Measurements from ENCODE around the gene ABTB2.

The ABTB2 gene

DNA sequence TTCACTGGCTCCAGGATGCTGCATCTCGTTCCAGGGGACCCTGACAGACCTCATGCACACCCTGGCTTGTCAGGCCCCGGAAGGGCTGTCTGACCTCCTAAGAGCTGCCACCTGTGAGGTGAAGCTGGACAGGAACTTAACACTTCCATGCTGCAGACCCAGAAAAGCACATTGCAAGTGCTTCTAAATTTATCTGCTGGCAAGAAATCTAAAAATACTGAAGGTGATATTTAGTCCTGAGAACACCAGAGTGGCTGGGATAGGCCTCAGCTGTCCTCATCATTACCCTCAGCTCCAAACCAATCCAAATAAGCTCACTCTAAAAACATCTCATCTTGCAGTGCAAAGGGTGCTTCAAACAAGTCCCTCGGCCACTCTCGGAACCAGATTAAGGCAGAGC lies 46.7 kb downstream of the ABTB2 start:
- no peak for DNase-seq

- DNase-seq = no peak
Measured at GRCh38 chr11:34309965-34310364, 47.8 kb downstream of the ABTB2 start.

DNA sequence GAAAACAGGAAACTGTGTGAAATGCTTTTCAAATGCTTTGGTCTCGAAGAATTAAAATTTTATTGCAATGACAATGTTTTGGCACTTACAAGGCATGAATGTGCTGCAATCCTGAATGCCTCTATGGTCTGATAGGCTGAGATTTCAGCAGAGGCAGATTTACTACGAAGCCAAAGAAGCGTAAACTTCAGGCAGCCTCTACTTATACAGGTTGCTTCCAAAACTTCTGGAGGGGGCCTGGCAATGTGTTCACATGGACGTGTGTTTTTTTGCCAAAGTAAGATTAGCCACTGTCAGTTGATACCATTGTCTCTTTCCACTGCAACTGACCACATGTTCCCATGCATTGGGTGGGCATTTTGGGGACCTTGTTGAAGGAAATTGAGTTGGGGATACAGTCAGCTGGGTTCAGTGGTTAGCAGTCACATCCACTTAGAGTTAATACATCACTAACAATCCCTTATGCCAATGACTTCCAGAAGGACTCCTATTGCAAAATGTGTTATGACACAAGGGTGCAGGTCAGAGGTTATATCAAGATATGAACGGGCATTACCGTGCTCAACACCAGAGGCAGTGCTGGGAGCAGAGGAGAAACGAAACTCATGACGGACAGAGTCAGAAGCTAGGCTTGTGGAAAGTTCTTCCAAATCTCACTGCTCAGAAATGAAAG lies 48.8 kb downstream of the ABTB2 start:
- DNase-seq = no peak

- DNase-seq = no peak
Measured at GRCh38 chr11:34308049-34308912, 49.5 kb downstream of the ABTB2 start.

GRCh38 chr11:34305780-34306179 lies 52.0 kb downstream of the ABTB2 start:
- no peak for DNase-seq

- DNase-seq = no peak
Measured at GRCh38 chr11:34305193-34305592, 52.6 kb downstream of the ABTB2 start.

DNA sequence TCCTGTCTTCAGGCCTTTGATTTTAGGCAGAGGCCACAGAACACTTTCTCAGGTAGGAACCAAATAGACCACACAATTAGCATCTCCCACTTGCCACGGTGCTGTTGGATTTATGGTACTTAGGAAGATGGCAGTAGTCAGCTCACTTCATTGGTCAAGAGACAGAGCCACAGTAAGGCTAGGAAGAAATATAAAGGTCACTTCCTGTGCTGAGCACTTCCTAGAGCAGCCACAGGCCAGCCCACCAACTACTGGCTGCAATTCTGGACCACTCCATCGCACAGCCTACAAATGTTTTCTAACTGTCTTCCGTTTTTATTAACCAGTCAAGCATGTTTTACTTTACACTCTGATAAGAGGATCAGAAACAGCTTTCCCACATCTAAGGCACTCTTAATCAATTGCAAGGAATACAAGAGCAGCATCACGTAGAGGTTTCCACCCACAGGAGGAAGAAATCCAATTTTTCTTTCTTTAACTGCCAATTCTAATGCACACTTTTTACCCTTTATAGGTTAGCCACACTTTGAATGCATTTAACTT lies 54.7 kb downstream of the ABTB2 start:
- DNase-seq = no peak

- DNase-seq = no peak
Measured at GRCh38 chr11:34302046-34302921, 55.5 kb downstream of the ABTB2 start.

- no peak for DNase-seq
Measured at GRCh38 chr11:34300926-34301295, 56.9 kb downstream of the ABTB2 start.

DNA sequence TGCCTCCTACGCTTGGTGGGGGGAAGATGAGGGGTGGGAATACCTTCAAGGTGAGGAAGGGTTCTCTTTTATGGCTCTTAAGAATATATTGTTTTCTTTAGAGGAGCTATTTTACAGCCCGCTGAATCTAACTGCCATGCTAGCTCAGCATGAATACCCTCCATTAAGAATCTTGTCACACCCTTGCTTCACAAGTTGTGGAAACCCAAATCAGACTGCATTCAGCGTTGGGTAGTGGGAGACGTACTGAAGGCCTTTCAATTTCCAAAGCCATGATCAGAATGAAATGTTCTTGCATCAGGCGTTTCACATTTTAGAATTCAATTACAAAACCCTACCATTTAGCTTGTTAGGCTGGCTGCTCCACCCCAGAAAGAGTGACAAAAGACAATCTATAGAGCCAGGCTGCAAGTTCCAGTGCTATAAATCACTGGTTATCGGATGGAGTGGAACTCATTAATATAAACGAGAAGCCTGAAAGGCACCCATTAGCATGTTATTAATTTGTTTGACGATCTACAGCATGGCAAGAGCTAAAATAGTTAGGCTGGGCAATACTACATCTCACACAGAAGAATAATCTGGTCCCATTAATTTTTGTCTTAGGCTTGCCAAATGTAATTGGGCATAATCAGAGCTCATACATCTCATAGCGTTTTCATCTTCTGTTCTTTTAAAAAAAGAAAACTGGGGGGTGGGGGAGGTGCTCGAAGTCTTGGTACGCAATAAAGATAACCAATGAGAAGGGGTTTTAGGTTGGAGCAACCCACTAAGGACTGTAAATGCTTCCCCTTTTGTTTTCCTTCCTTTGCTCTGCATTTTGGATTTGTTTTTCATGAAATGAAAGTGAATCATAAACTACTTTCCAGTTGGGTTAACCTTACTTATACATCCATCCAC lies 57.5 kb downstream of the ABTB2 start:
- no peak for DNase-seq

DNA sequence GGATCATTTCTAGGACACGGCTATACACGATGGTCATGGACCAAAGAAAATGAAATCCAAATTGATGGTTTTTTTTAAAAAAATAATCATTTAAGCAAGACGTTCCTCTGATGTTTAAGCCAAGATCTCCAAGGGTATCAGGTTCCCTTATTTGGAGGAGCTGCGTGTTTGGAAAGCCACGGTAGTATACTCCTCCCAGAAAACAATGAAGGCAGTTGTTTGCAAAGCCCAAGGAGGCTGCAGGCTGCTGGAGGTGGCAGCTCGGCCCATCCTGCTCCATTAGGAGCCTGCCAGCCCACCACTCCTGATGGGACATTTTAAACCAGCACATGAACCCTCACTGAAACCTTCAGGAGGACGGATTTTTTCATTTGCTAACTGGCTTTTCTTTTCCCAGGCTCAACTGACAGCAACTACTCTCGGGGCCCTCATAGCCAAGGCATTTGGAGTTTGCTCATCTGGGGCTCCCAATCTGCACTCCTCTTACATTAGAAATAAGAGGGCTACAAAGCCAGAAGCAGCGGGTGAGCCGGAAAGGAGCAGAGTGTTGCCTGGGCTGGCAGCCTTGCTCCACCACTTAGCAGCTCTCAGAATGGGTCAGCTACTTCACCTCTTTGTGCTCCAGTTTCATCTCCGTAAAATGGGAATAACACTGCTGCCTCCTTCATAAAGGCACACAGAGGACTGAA lies 58.4 kb downstream of the ABTB2 start:
- no peak for DNase-seq

- DNase-seq = no peak
Measured at GRCh38 chr11:34298871-34299270, 58.9 kb downstream of the ABTB2 start.

DNA sequence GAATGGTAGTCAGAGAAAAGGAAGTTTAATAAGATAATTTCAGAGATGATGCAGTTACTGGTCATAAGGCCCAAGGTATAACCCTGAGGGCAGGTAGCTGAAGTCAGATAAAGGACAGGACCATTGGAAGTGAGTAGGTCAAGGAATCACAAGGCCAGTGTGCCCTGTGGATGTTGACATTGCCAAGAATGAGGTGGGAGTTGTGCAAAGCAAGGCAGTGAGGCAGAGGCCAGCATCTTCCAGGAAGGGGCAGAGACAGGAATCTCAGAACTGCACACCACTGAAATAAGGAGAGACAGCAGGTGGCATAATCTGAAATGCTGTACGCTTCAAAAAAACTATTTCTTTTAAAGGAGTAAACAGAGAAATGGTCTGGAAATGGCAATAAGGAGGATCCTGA lies 61.4 kb downstream of the ABTB2 start:
- DNase-seq = no peak

- no peak for DNase-seq
Measured at GRCh38 chr11:34292546-34292945, 65.3 kb downstream of the ABTB2 start.

DNA sequence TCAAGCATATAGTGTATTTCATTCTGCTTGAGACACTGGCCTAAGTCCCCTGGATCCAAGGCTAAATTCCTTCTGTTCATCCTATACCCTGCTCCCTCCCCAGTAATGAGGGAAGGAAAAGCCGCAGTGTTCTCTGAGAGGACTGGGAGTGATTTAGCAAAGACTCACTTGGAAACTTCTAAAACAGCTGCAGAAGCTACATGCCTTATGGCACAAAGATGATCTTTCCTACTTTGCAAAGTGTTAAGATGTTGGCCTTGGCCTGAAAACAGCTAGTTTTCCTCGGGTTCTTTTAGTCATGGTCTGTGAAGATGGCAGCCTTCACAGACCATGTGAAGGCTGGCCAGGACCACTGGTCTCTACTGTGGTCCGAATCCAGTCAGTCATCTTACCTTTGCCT lies 65.7 kb downstream of the ABTB2 start:
- DNase-seq = no peak

GRCh38 chr11:34290926-34291325 lies 66.9 kb downstream of the ABTB2 start:
- no peak for DNase-seq

DNA sequence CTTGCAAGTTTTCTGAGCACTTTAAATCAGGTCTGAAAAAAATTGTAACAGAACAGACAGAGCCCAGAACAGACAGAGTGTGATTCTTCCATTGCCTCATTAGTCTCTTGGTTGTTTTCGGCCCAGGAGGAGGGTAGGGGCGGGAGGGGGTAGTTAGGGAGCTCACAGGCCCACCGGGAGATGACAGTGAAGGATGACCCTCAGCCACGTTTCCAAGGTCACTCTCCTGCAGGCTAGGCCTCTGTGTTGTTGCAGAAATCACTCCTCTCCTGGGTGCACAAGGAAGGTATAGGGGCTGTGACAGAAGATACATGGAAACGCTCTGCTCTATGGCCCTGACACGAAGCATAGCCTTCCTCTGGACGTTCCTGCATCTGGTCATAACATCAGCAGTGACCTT lies 69.3 kb downstream of the ABTB2 start:
- DNase-seq = no peak

- DNase-seq = no peak
Measured at GRCh38 chr11:34284811-34285481, 72.9 kb downstream of the ABTB2 start.

DNA sequence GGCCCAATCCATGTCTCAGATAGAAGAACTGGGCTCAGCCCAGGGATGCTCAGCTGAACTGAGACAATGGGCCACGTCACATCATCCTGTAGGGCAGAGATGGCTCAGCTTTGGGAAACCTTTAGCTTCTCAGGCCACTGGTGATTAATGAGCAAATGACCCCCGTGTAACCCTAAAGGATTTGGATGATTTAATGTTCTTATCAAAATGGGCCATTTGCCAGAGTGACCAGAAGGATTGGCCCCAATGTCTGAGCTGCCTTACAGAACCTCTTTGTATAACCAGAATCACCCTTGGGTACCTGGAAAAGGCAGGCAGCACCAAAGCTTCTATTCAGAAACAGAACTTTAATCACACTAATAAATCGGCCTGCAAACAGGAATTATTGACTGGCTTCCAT lies 73.7 kb downstream of the ABTB2 start:
- no peak for DNase-seq

- DNase-seq = no peak
Measured at GRCh38 chr11:34280945-34281872, 76.6 kb downstream of the ABTB2 start.

Measured in CD4-positive, alpha-beta T cell treated with Interleukin-21 for 1 hour (primary cell).